Gastroesophageal sphincter (tissue), 3 donors: Measurements from ENCODE around the gene C1QL1.

Experiments
- POLR2AphosphoS5 ChIP-seq: sonication (generic); formaldehyde crosslinking; IDR thresholded peaks from one replicate; pipeline ENCODE4 v1.6.1; 2017; ENCODE audit warnings: antibody characterized with exemption
- TF ChIP-seq, protein P1 (sequence below), 4 experiments: fragments of 200-600 bp in 2 of 4; fragments of 450-650 bp in 2 of 4; sonication (generic) in 1 of 4; IDR thresholded peaks; one replicate each; pipeline ENCODE4 v1.5.1; 2017 to 2019; ENCODE audit warnings: antibody characterized with exemption in 4 of 4, mild to moderate bottlenecking in 2 of 4, moderate library complexity in 2 of 4

DNA sequence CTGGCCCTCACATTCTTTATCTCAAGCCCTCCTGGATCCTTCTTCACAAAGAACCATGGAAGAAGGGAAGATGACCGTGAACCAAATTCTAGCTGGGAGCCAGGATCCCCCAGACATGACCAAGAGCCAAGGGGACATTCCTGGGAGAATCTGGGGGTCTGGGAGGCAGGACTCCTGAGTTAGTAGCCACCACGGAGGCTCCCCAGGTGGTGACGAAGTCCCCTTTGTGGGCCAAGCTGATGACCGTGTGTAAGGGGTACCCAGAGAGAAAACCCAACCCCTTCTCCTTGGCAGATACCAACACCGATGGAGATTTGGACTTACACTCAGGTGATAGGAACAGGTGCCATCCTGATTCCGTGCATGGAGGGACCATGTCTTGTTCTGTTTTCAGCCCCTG is 46.0 kb downstream of the C1QL1 start:
- TF ChIP-seq, protein P1, sequence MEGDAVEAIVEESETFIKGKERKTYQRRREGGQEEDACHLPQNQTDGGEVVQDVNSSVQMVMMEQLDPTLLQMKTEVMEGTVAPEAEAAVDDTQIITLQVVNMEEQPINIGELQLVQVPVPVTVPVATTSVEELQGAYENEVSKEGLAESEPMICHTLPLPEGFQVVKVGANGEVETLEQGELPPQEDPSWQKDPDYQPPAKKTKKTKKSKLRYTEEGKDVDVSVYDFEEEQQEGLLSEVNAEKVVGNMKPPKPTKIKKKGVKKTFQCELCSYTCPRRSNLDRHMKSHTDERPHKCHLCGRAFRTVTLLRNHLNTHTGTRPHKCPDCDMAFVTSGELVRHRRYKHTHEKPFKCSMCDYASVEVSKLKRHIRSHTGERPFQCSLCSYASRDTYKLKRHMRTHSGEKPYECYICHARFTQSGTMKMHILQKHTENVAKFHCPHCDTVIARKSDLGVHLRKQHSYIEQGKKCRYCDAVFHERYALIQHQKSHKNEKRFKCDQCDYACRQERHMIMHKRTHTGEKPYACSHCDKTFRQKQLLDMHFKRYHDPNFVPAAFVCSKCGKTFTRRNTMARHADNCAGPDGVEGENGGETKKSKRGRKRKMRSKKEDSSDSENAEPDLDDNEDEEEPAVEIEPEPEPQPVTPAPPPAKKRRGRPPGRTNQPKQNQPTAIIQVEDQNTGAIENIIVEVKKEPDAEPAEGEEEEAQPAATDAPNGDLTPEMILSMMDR (IDR thresholded peaks at IDR 0.05): no peak
- TF ChIP-seq POLR2AphosphoS5: no peak
